ENCODE results near the gene TFE3.

Gene TFE3

GRCh38 chrX:49061916-49062315 is 18.8 kb upstream of the TFE3 start:
- DNase-seq (ENCODE audit: extremely low read depth in 1 of 2, low read depth in 1 of 2) = no peak

- DNase-seq (ENCODE audit: extremely low read depth in 1 of 2, low read depth in 1 of 2) = no peak
Observed at GRCh38 chrX:49061490-49061889, 18.3 kb upstream of the TFE3 start.

- DNase-seq (ENCODE audit: extremely low read depth in 1 of 2, low read depth in 1 of 2) = no peak
Observed at GRCh38 chrX:49060914-49061313, 17.8 kb upstream of the TFE3 start.

GRCh38 chrX:49059681-49060085 is 16.5 kb upstream of the TFE3 start:
- no peak for DNase-seq (ENCODE audit: extremely low read depth in 1 of 2, low read depth in 1 of 2)

GRCh38 chrX:49059201-49059600 is 16.0 kb upstream of the TFE3 start:
- DNase-seq (ENCODE audit: extremely low read depth in 1 of 2, low read depth in 1 of 2) = no peak

GRCh38 chrX:49058794-49059193 is 15.6 kb upstream of the TFE3 start, which contains the start of gene CCDC120:
TSS of gene CCDC120 (plus strand) at chrX:49058999. CDS start at chrX:49062042, 3,043 bp downstream.
- no peak for DNase-seq (ENCODE audit: extremely low read depth in 1 of 2, low read depth in 1 of 2)

- no peak for DNase-seq (ENCODE audit: extremely low read depth in 1 of 2, low read depth in 1 of 2)
Observed at GRCh38 chrX:49054073-49054762, 11.1 kb upstream of the TFE3 start.

- DNase-seq (ENCODE audit: extremely low read depth in 1 of 2, low read depth in 1 of 2) = peak; percentile 45 to 53
Observed at GRCh38 chrX:49053223-49054072, 10.3 kb upstream of the TFE3 start.

- DNase-seq (ENCODE audit: extremely low read depth in 1 of 2, low read depth in 1 of 2) = no peak
Observed at GRCh38 chrX:49043987-49044281, 777 bp upstream of the TFE3 start.

GRCh38 chrX:49042581-49043219 is 457 bp downstream of the TFE3 start:
- DNase-seq (ENCODE audit: extremely low read depth in 1 of 2, low read depth in 1 of 2) = no peak

GRCh38 chrX:49041744-49042580 is 1.2 kb downstream of the TFE3 start:
- no peak for DNase-seq (ENCODE audit: extremely low read depth in 1 of 2, low read depth in 1 of 2)

- no peak for DNase-seq (ENCODE audit: extremely low read depth in 1 of 2, low read depth in 1 of 2)
Observed at GRCh38 chrX:49040376-49040955, 2.7 kb downstream of the TFE3 start.

GRCh38 chrX:49039598-49040375 is 3.4 kb downstream of the TFE3 start:
- peak in 1 of 2 donors; percentile 40 for DNase-seq (ENCODE audit: extremely low read depth in 1 of 2, low read depth in 1 of 2)

- DNase-seq (ENCODE audit: extremely low read depth in 1 of 2, low read depth in 1 of 2) = no peak
Observed at GRCh38 chrX:49037883-49038475, 5.2 kb downstream of the TFE3 start.

GRCh38 chrX:49030283-49030682 is 12.9 kb downstream of the TFE3 start:
- no peak for DNase-seq (ENCODE audit: extremely low read depth in 1 of 2, low read depth in 1 of 2)

- no peak for DNase-seq (ENCODE audit: extremely low read depth in 1 of 2, low read depth in 1 of 2)
Observed at GRCh38 chrX:49029876-49030275, 13.3 kb downstream of the TFE3 start.

GRCh38 chrX:49019599-49020249 is 23.4 kb downstream of the TFE3 start:
- DNase-seq (ENCODE audit: extremely low read depth in 1 of 2, low read depth in 1 of 2) = no peak

GRCh38 chrX:49019050-49019449 is 24.1 kb downstream of the TFE3 start:
- no peak for DNase-seq (ENCODE audit: extremely low read depth in 1 of 2, low read depth in 1 of 2)

GRCh38 chrX:49003696-49004095 is 39.5 kb downstream of the TFE3 start:
- no peak for DNase-seq (ENCODE audit: extremely low read depth in 1 of 2, low read depth in 1 of 2)
